Measurements from ENCODE around the gene CCDC150. TPM values are rescaled to one million over a fixed set of nuclear protein-coding genes. Genes with fewer than 3 reads are reported as not detected.

The CCDC150 gene
- total RNA-seq, 1 donor from 2014 or later: 69.4 TPM

DNA sequence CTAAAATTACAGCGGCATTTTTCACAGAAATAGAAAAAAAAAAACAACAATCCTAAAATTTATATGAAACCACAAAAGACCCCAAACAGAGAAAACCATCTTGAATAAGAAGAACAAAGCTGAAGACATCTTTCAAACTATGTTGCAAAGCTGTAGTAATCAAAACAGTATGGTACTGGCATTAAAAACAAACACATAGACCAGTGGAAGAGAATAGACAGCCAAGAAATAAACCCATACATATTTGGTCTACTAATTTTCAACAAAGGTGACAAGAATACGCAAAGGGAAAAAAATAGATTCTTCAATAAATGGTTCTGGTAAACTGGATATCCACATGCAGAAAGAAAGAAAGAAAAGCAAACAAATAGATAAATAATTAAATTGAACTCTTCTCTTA is 9.0 kb upstream of the CCDC150 start:
- H3K36me3 ChIP-seq: no peaks in the 10 kb centered on the region
- Mint-ChIP-seq H3K27ac (no peak overlapping the region), H3K27me3 (ENCODE audit: insufficient read depth, low read depth) (no peaks in the 10 kb centered on the region), H3K4me1 (no peaks in the 10 kb centered on the region), H3K4me3 (no peak overlapping the region), H3K9me3 (peaks cover 21% of the 10 kb centered on the region), H3K36me3 (no peaks in the 10 kb centered on the region)
- H4K20me1 ChIP-seq (ENCODE audit: low read depth): no peaks in the 10 kb centered on the region
- DNase-seq (ENCODE audit: low spot score): no peak
- no peak overlapping the region for H3K27ac ChIP-seq
- H3K27me3 ChIP-seq: no peaks in the 10 kb centered on the region
- no peaks in the 10 kb centered on the region for H3K79me2 ChIP-seq (ENCODE audit: low read depth)
- H3K9ac ChIP-seq: no peak overlapping the region
- H3K4me1 ChIP-seq: no peaks in the 10 kb centered on the region
- TF ChIP-seq EZH2phosphoT487 (IDR thresholded peaks at IDR 0.05) (no peak), EZH2 (IDR thresholded peaks at IDR 0.05) (no peak)
- TF ChIP-seq, protein P1, sequence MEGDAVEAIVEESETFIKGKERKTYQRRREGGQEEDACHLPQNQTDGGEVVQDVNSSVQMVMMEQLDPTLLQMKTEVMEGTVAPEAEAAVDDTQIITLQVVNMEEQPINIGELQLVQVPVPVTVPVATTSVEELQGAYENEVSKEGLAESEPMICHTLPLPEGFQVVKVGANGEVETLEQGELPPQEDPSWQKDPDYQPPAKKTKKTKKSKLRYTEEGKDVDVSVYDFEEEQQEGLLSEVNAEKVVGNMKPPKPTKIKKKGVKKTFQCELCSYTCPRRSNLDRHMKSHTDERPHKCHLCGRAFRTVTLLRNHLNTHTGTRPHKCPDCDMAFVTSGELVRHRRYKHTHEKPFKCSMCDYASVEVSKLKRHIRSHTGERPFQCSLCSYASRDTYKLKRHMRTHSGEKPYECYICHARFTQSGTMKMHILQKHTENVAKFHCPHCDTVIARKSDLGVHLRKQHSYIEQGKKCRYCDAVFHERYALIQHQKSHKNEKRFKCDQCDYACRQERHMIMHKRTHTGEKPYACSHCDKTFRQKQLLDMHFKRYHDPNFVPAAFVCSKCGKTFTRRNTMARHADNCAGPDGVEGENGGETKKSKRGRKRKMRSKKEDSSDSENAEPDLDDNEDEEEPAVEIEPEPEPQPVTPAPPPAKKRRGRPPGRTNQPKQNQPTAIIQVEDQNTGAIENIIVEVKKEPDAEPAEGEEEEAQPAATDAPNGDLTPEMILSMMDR (IDR thresholded peaks at IDR 0.05): no peak
- H3K4me3 ChIP-seq: no peak overlapping the region
- no peaks in the 10 kb centered on the region for H3F3A ChIP-seq (ENCODE audit: low read depth)
- no peak overlapping the region for H2AFZ ChIP-seq (replicated peaks)
- H3K4me2 ChIP-seq: no peak overlapping the region
- H3K9me3 ChIP-seq (ENCODE audit: low read depth): peaks cover 8% of the 10 kb centered on the region

DNA sequence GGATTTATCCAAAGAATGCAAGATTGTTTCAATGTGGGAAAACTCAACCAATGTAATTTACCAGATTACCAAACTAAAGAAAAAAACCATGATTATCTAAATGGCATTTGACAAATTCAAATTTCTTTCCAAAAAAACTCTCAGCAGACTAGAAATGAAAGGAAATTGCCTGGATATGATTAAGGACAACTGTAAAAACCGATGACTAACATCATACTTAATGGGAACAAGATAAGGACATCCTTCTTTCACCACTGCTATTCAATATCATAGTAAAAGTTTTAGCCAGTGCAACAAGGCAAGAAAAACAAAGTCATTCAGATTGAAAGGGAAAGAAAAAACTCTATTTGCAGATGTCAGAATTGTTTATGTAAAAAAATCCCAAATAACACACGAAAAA is 4.4 kb upstream of the CCDC150 start:
- peaks cover 21% of the 10 kb centered on the region for H3K9me3 Mint-ChIP-seq
- H3K27ac Mint-ChIP-seq: no peak overlapping the region
- H3K4me1 Mint-ChIP-seq: peaks cover 9% of the 10 kb centered on the region
- Histone ChIP-seq H3K4me3 (no peak overlapping the region), H3K27ac (no peak overlapping the region), H3K9me3 (ENCODE audit: low read depth) (peaks cover 8% of the 10 kb centered on the region), H3K27me3 (no peaks in the 10 kb centered on the region), H2AFZ (replicated peaks) (no peak overlapping the region), H4K20me1 (ENCODE audit: low read depth) (no peaks in the 10 kb centered on the region), H3F3A (ENCODE audit: low read depth) (peaks cover 22% of the 10 kb centered on the region), H3K36me3 (no peaks in the 10 kb centered on the region), H3K79me2 (ENCODE audit: low read depth) (peaks cover 3% of the 10 kb centered on the region), H3K4me2 (no peak overlapping the region), H3K9ac (no peak overlapping the region), H3K4me1 (peaks cover 13% of the 10 kb centered on the region)
- no peaks in the 10 kb centered on the region for H3K36me3 Mint-ChIP-seq
- TF ChIP-seq, protein P1 (IDR thresholded peaks at IDR 0.05): no peak
- TF ChIP-seq EZH2 (IDR thresholded peaks at IDR 0.05): no peak
- no peak for TF ChIP-seq EZH2phosphoT487 (IDR thresholded peaks at IDR 0.05)
- no peak overlapping the region for H3K4me3 Mint-ChIP-seq
- DNase-seq (ENCODE audit: low spot score): no peak
- H3K27me3 Mint-ChIP-seq (ENCODE audit: insufficient read depth, low read depth): peaks cover 2% of the 10 kb centered on the region

DNA sequence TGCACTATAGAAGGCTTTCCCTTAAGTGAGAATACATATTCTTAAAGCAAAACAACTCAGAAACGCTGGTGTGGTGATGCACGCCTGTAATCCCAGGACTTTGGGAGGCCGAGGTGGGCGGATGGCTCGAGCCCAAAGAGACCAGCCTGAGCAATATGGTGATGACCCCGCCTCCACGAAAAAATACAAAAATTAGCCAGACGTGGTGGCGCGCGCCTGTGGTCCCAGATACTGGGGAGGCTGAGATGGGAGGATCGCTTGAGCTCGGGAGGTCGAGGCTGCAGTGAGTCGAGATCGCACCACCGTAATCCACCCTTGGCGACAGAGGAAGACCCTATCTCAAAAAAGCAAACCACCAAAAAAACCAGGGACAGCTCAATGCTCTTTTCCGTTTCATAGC is 750 bp upstream of the CCDC150 start:
- Mint-ChIP-seq H3K9me3 (no peaks in the 10 kb centered on the region), H3K4me1 (peaks cover 22% of the 10 kb centered on the region), H3K36me3 (peaks cover 13% of the 10 kb centered on the region), H3K27me3 (ENCODE audit: insufficient read depth, low read depth) (peaks cover 2% of the 10 kb centered on the region), H3K27ac (no peak overlapping the region), H3K4me3 (peak overlapping the region; percentile 85)
- no peaks in the 10 kb centered on the region for H3K9me3 ChIP-seq (ENCODE audit: low read depth)
- H3K79me2 ChIP-seq (ENCODE audit: low read depth): peaks cover 39% of the 10 kb centered on the region
- no peak overlapping the region for H3K27ac ChIP-seq
- H3K4me1 ChIP-seq: peaks cover 29% of the 10 kb centered on the region
- peaks cover 28% of the 10 kb centered on the region for H3F3A ChIP-seq (ENCODE audit: low read depth)
- no peak overlapping the region for H3K4me2 ChIP-seq
- H2AFZ ChIP-seq (replicated peaks): peak overlapping the region; percentile 17
- TF ChIP-seq EZH2 (IDR thresholded peaks at IDR 0.05) (no peak), EZH2phosphoT487 (IDR thresholded peaks at IDR 0.05) (no peak)
- no peak overlapping the region for H3K4me3 ChIP-seq
- no peak for DNase-seq (ENCODE audit: low spot score)
- no peaks in the 10 kb centered on the region for H3K36me3 ChIP-seq
- no peak overlapping the region for H3K9ac ChIP-seq
- no peaks in the 10 kb centered on the region for H4K20me1 ChIP-seq (ENCODE audit: low read depth)
- H3K27me3 ChIP-seq: no peaks in the 10 kb centered on the region

DNA sequence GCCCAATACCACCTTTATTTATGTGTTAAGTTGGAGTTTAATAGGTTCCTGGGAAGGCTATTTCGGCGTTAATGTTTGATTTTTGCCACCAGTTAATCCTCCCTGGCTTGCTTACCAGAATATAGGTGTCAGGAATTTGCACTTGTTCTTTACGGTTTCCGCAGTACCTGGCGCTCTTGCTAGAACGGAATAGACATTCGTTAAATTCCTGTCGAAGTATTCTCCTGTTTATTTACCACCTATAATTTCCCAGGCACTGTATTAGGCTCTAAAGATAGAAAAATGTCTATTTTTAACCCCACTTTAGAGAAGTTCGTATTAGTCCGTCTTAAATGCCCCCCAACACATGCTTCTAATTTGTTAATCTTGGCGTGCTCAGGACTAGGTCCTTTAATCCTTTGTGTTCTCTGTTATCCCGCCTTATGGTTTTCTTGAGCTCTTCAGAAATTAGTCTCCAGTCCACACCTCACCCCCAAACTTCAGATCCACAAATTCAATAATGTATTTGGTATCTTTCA is 575 bp downstream of the CCDC150 start:
- peak overlapping the region; percentile 85 for H3K4me3 Mint-ChIP-seq
- Histone ChIP-seq H3K27me3 (no peaks in the 10 kb centered on the region), H3K4me3 (peak overlapping the region; percentile 86), H3F3A (ENCODE audit: low read depth) (peaks cover 28% of the 10 kb centered on the region), H3K4me1 (peaks cover 29% of the 10 kb centered on the region), H4K20me1 (ENCODE audit: low read depth) (no peaks in the 10 kb centered on the region), H3K27ac (peak overlapping the region; percentile 73), H2AFZ (replicated peaks) (peak overlapping the region; percentile 88), H3K4me2 (peak overlapping the region; percentile 91), H3K9me3 (ENCODE audit: low read depth) (no peaks in the 10 kb centered on the region), H3K9ac (peak overlapping the region; percentile 63), H3K79me2 (ENCODE audit: low read depth) (peaks cover 53% of the 10 kb centered on the region), H3K36me3 (no peaks in the 10 kb centered on the region)
- TF ChIP-seq, protein P1 (IDR thresholded peaks at IDR 0.05): no peak
- TF ChIP-seq EZH2 (IDR thresholded peaks at IDR 0.05) (no peak), EZH2phosphoT487 (IDR thresholded peaks at IDR 0.05) (no peak)
- peaks cover 2% of the 10 kb centered on the region for H3K27me3 Mint-ChIP-seq (ENCODE audit: insufficient read depth, low read depth)
- peaks cover 22% of the 10 kb centered on the region for H3K4me1 Mint-ChIP-seq
- peaks cover 21% of the 10 kb centered on the region for H3K36me3 Mint-ChIP-seq
- H3K9me3 Mint-ChIP-seq: no peaks in the 10 kb centered on the region
- no peak overlapping the region for H3K27ac Mint-ChIP-seq
- no peak for DNase-seq (ENCODE audit: low spot score)

Data from neural progenitor cell (in vitro differentiated cells).